Keratinocyte (primary cell): ENCODE results near the gene CLINT1. TPM values are rescaled to one million over a fixed set of nuclear protein-coding genes. Genes with fewer than 3 reads are reported as not detected.

Experiments used
- DNase-seq: peaks from one replicate; pipeline ENCODE4 v3.0.0-alpha.2; 2011; ENCODE audit warnings: low read depth, missing footprints, low spot score
- FAIRE-seq: peaks from 2 replicates; lab custom pipeline; 2011; peaks lifted over from hg19 to GRCh38; lab: Jason Lieb, UNC
- H2AFZ ChIP-seq: 2 replicates; pipeline ENCODE4 v1.6.0; 2012; ENCODE audit warnings: low read length, control low read depth, inconsistent platforms; ENCODE audit not compliant: control insufficient read depth
- H3K27ac ChIP-seq: 2 replicates; pipeline ENCODE4 v1.5.1; 2011; ENCODE audit warnings: low read length; ENCODE audit not compliant: control insufficient read depth, insufficient read depth
- H3K27me3 ChIP-seq: 3 replicates; pipeline ENCODE4 v1.6.0; 2011; ENCODE audit warnings: low read length; ENCODE audit not compliant: control insufficient read depth, insufficient read depth; ENCODE audit errors: extremely low read depth
- H3K36me3 ChIP-seq, 2 experiments: 2 replicates in 1 of 2; 3 replicates in 1 of 2; pipeline ENCODE4 v1.5.1; 2011; ENCODE audit warnings: low read length in 2 of 2, mild to moderate bottlenecking in 1 of 2; ENCODE audit not compliant: control insufficient read depth in 2 of 2, insufficient read depth in 2 of 2; ENCODE audit errors: extremely low read depth in 1 of 2
- H3K4me1 ChIP-seq: 3 replicates; pipeline ENCODE4 v1.5.1; 2011; ENCODE audit warnings: low read length; ENCODE audit not compliant: control insufficient read depth, insufficient read depth; ENCODE audit errors: extremely low read depth
- H3K4me2 ChIP-seq: 3 replicates; pipeline ENCODE4 v1.6.0; 2011; ENCODE audit warnings: low read depth, low read length; ENCODE audit not compliant: control insufficient read depth, insufficient read depth; ENCODE audit errors: extremely low read depth
- H3K4me3 ChIP-seq, 3 experiments: fragments of 200-600 bp in 1 of 3; sonication (generic) in 1 of 3; 2 replicates in 2 of 3; 3 replicates in 1 of 3; pipeline ENCODE4 v1.5.1; 2011 to 2016; ENCODE audit warnings: low read length in 3 of 3, mild to moderate bottlenecking in 3 of 3, control low read depth in 2 of 3, inconsistent platforms in 1 of 3, low read depth in 1 of 3, mixed read lengths in 1 of 3, mixed run types in 1 of 3, moderate library complexity in 1 of 3; ENCODE audit not compliant: control insufficient read depth in 2 of 3, insufficient read depth in 2 of 3; ENCODE audit errors: extremely low read depth in 1 of 3
- H3K79me2 ChIP-seq: 2 replicates; pipeline ENCODE4 v1.6.0; 2012; ENCODE audit warnings: low read length; ENCODE audit not compliant: control insufficient read depth, insufficient read depth
- H3K9ac ChIP-seq: 3 replicates; pipeline ENCODE4 v1.6.0; 2011; ENCODE audit warnings: low read length; ENCODE audit not compliant: control insufficient read depth, insufficient read depth; ENCODE audit errors: extremely low read depth
- H3K9me1 ChIP-seq: 3 replicates; pipeline ENCODE4 v1.6.0; 2011; ENCODE audit warnings: low read length; ENCODE audit not compliant: control insufficient read depth, insufficient read depth; ENCODE audit errors: extremely low read depth
- H3K9me3 ChIP-seq: 2 replicates; pipeline ENCODE4 v1.5.1; 2012; ENCODE audit warnings: low read depth, low read length; ENCODE audit not compliant: control insufficient read depth
- H4K20me1 ChIP-seq: 3 replicates; pipeline ENCODE4 v1.6.0; 2011; ENCODE audit warnings: low read length; ENCODE audit not compliant: control insufficient read depth, insufficient read depth; ENCODE audit errors: extremely low read depth
- EZH2 ChIP-seq: IDR thresholded peaks from one replicate; pipeline ENCODE4 v1.6.1; 2012; ENCODE audit warnings: inconsistent platforms, mild to moderate bottlenecking, low read length, moderate library complexity
- dilution Hi-C: fragments of 300-500 bp; cut with MboI; formaldehyde crosslinking; loops from one replicate; pipeline ENCODE4 v1.7.0; 2020; ENCODE audit warnings: low sequenced_read_pairs; ENCODE audit not compliant: extremely low pct_ligation_motif_present
- polyA plus RNA-seq, 5 experiments: library from polyadenylated mRNA; depleted of rRNA in 3 of 5; stranded (reverse) in 3 of 5; stranded (forward) in 1 of 5; unstranded in 1 of 5; fragments of >200 nt; gene quantifications; 1 replicate in 1 of 5; 2 replicates in 3 of 5; 3 replicates in 1 of 5; pipeline versions ENCODE4 v1.2.1 to v1.2.3, GENCODE V29; 2011 to 2012; ENCODE audit warnings: missing spikeins in 2 of 5, low read depth in 1 of 5, low replicate concordance in 1 of 5
- TF ChIP-seq, protein P1 (sequence below), 3 experiments: IDR thresholded peaks in 1 of 3; conservative IDR thresholded peaks in 1 of 3; optimal IDR thresholded peaks in 1 of 3; 2 replicates in 2 of 3; 3 replicates in 1 of 3; pipeline versions ENCODE3 to v1.5.1; 2011; ENCODE audit warnings: low read length in 3 of 3, mild to moderate bottlenecking in 3 of 3, moderate library complexity in 2 of 3, control low read depth in 1 of 3, inconsistent platforms in 1 of 3; ENCODE audit not compliant: insufficient read depth in 2 of 3; ENCODE audit errors: extremely low read depth in 1 of 3

CLINT1 gene
- polyA plus RNA-seq, 1 donor (not counting 4 experiments of a cell fraction or from before 2014, with no cell fraction given), result 112 TPM

DNA sequence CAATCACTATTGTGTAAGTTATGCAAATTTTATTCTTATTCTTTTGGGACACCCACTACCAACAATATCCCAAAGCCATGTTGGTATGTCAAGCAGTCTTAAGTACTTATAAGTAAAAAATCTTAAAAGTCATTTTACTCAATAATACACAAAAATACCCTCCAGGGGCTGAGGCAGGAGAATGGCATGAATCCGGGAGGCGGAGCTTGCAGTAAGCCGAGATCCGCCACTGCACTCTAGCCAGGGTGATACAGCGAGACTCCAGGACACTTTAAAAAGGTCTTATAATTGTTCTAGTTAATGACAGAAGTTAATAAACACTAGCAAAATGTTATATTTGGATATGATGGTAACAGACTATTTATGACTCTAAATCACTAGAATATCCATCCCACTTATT, 16.8 kb downstream of the CLINT1 start:
- FAIRE-seq, result no peak
- no peaks in the 10 kb centered on the region for H3K9me3 ChIP-seq
- no peak overlapping the region for H3K27ac ChIP-seq
- no peak for DNase-seq
- no peaks in the 10 kb centered on the region for H4K20me1 ChIP-seq
- dilution Hi-C loops, result no loop called here
- peak overlapping the region; percentile 34 for H3K4me2 ChIP-seq
- H2AFZ ChIP-seq, result no peak overlapping the region
- H3K36me3 ChIP-seq, result peaks cover 0 to 3% of the 10 kb centered on the region in 2 experiments
- H3K9me1 ChIP-seq, result no peaks in the 10 kb centered on the region
- no peak overlapping the region for H3K4me3 ChIP-seq
- H3K79me2 ChIP-seq, result peaks cover 80% of the 10 kb centered on the region
- TF ChIP-seq, protein P1, sequence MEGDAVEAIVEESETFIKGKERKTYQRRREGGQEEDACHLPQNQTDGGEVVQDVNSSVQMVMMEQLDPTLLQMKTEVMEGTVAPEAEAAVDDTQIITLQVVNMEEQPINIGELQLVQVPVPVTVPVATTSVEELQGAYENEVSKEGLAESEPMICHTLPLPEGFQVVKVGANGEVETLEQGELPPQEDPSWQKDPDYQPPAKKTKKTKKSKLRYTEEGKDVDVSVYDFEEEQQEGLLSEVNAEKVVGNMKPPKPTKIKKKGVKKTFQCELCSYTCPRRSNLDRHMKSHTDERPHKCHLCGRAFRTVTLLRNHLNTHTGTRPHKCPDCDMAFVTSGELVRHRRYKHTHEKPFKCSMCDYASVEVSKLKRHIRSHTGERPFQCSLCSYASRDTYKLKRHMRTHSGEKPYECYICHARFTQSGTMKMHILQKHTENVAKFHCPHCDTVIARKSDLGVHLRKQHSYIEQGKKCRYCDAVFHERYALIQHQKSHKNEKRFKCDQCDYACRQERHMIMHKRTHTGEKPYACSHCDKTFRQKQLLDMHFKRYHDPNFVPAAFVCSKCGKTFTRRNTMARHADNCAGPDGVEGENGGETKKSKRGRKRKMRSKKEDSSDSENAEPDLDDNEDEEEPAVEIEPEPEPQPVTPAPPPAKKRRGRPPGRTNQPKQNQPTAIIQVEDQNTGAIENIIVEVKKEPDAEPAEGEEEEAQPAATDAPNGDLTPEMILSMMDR (optimal IDR thresholded peaks at IDR 0.05 in 1 of 3, IDR thresholded peaks at IDR 0.05 in 1 of 3, conservative IDR thresholded peaks at IDR 0.05 in 1 of 3; ENCODE audit: extremely low read depth in 1 of 3, insufficient read depth in 2 of 3, low read length in 3 of 3), result no peak
- TF ChIP-seq EZH2, result no peak
- no peaks in the 10 kb centered on the region for H3K27me3 ChIP-seq
- H3K9ac ChIP-seq, result no peak overlapping the region
- no peaks in the 10 kb centered on the region for H3K4me1 ChIP-seq

DNA sequence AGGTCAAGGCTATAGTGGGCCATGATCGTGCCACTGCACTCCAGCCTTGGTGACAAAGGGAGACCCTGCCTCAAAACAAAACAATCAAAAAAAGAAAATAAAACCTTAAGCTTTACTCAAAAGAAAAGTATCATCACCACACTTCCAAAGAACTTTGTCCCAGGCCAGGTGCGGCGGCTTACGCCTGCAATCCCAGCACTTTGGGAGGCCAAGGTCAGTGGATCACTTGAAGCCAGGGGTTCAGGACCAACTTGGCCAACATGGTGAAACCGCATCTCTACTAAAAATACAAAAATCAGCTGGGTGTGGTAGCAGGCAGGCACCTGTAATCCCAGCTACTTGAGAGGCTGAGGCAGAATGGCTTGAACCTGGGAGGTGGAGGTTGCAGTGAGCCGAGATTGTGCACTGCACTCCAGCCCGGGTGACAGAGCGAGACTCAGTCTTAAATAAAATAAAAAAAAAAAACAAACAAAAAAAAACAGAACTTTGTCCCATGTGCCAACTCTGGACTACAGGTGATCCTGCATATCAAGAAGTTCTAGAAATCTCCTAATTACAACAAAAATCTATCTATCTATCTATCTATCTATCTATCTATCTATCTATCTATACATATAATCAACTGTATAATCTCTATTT, 19.7 kb downstream of the CLINT1 start:
- Histone ChIP-seq H3K9me1 (no peaks in the 10 kb centered on the region), H3K36me3 (peaks cover 0 to 3% of the 10 kb centered on the region in 2 experiments), H3K27me3 (no peaks in the 10 kb centered on the region), H3K9ac (no peak overlapping the region), H2AFZ (no peak overlapping the region), H3K4me1 (no peaks in the 10 kb centered on the region), H3K4me3 (no peak overlapping the region), H3K9me3 (no peaks in the 10 kb centered on the region), H4K20me1 (no peaks in the 10 kb centered on the region), H3K79me2 (peaks cover 85% of the 10 kb centered on the region), H3K4me2 (no peak overlapping the region), H3K27ac (no peak overlapping the region)
- TF ChIP-seq, protein P1 (optimal IDR thresholded peaks at IDR 0.05 in 1 of 3, IDR thresholded peaks at IDR 0.05 in 1 of 3, conservative IDR thresholded peaks at IDR 0.05 in 1 of 3; ENCODE audit: extremely low read depth in 1 of 3, insufficient read depth in 2 of 3, low read length in 3 of 3), result no peak
- TF ChIP-seq EZH2, result no peak
- dilution Hi-C loops, result no loop called here
- FAIRE-seq, result no peak
- DNase-seq, result no peak
